ENCODE results near the gene GRAMD2B.

GRCh38 chr5:126430631-126431030 is 7.4 kb downstream of the GRAMD2B start:
- TF ChIP-seq, protein P1, sequence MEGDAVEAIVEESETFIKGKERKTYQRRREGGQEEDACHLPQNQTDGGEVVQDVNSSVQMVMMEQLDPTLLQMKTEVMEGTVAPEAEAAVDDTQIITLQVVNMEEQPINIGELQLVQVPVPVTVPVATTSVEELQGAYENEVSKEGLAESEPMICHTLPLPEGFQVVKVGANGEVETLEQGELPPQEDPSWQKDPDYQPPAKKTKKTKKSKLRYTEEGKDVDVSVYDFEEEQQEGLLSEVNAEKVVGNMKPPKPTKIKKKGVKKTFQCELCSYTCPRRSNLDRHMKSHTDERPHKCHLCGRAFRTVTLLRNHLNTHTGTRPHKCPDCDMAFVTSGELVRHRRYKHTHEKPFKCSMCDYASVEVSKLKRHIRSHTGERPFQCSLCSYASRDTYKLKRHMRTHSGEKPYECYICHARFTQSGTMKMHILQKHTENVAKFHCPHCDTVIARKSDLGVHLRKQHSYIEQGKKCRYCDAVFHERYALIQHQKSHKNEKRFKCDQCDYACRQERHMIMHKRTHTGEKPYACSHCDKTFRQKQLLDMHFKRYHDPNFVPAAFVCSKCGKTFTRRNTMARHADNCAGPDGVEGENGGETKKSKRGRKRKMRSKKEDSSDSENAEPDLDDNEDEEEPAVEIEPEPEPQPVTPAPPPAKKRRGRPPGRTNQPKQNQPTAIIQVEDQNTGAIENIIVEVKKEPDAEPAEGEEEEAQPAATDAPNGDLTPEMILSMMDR (IDR thresholded peaks at IDR 0.05): no peak
- no peak for TF ChIP-seq EP300 (IDR thresholded peaks at IDR 0.05)
